GM12878 (cell line): ENCODE measurements around the gene FILIP1L. TPM values are rescaled to one million over a fixed set of nuclear protein-coding genes. Genes with fewer than 3 reads are reported as not detected.

Source experiments
- ATAC-seq: fragments of 200-7000 bp; cut with Tn5 transposase; 3 replicates; pipeline ENCODE4 v1.9.1; 2020; ENCODE audit warnings: mild to moderate bottlenecking, moderate library complexity
- BruUV-seq: library from RNA; stranded (reverse); fragments of 400-500 nt; replicated peaks from 2 replicates; lab custom pipeline; 2021; lab: Mats Ljungman, UMichigan
- CTCF ChIA-PET: fragments of 300-600 bp; sonication (Branson Sonifier 250); formaldehyde crosslinking; extraction: SDS; loops from one replicate; lab custom pipeline; 2021; ENCODE audit warnings: inconsistent platforms; lab: Yijun Ruan, JAX
- POLR2A ChIA-PET: fragments of 350-600 bp; formaldehyde crosslinking; extraction: SDS; loops from one replicate; lab custom pipeline; 2021; ENCODE audit warnings: inconsistent platforms; lab: Charles Lee
- RAD21 ChIA-PET: fragments of 300-600 bp; sonication (Branson Sonifier 250); formaldehyde crosslinking; loops from one replicate; lab custom pipeline; 2023; ENCODE audit warnings: antibody characterized with exemption; ENCODE audit not compliant: unreplicated experiment; lab: Charles Lee
- SMC1A ChIA-PET: fragments of 300-600 bp; sonication (Branson Sonifier 250); formaldehyde crosslinking; loops from one replicate; lab custom pipeline; 2023; ENCODE audit not compliant: unreplicated experiment, uncharacterized antibody; lab: Charles Lee
- DNase-seq: peaks from one replicate; pipeline ENCODE4 v3.0.0-alpha.2; 2011; ENCODE audit warnings: low read depth, low spot score
- FAIRE-seq: peaks from 3 replicates; lab custom pipeline; 2011; peaks lifted over from hg19 to GRCh38; lab: Jason Lieb, UNC
- H2AFZ ChIP-seq: 2 replicates; pipeline ENCODE4 v1.6.0; 2011; ENCODE audit warnings: low read depth, low read length, control low read depth; ENCODE audit not compliant: control insufficient read depth
- H3K27ac ChIP-seq: 2 replicates; pipeline ENCODE4 v1.5.1; 2011; ENCODE audit warnings: control low read depth; ENCODE audit not compliant: control insufficient read depth, insufficient read depth
- H3K27me3 ChIP-seq, 2 experiments: replicated peaks in 1 of 2; 2 replicates each; pipeline versions ENCODE4 v1.6.0 to v1.6.1; 2011; ENCODE audit warnings: low read length in 1 of 2; ENCODE audit not compliant: control insufficient read depth in 2 of 2, insufficient read depth in 2 of 2
- H3K36me3 ChIP-seq, 2 experiments: 2 replicates each; pipeline ENCODE4 v1.5.1; 2011; ENCODE audit warnings: low read length in 1 of 2; ENCODE audit not compliant: control insufficient read depth in 2 of 2, insufficient read depth in 2 of 2
- H3K4me1 ChIP-seq: 2 replicates; pipeline ENCODE4 v1.6.1; 2011; ENCODE audit warnings: mild to moderate bottlenecking, low read length, moderate library complexity, mixed read lengths; ENCODE audit not compliant: control insufficient read depth, insufficient read depth
- H3K4me2 ChIP-seq: 2 replicates; pipeline ENCODE4 v1.6.0; 2011; ENCODE audit warnings: control low read depth; ENCODE audit not compliant: control insufficient read depth, insufficient read depth
- H3K4me3 ChIP-seq: fragments of 200-600 bp; sonication (generic); 2 replicates; pipeline ENCODE4 v1.5.1; 2016
- H3K79me2 ChIP-seq: 2 replicates; pipeline ENCODE4 v1.6.0; 2011; ENCODE audit warnings: low read length; ENCODE audit not compliant: control insufficient read depth, insufficient read depth
- H3K9ac ChIP-seq: 2 replicates; pipeline ENCODE4 v1.8.0; 2011; ENCODE audit warnings: low read length, control low read depth, mixed read lengths; ENCODE audit not compliant: control insufficient read depth, insufficient read depth
- H3K9me3 ChIP-seq: replicated peaks from 3 replicates; pipeline ENCODE4 v1.5.1; 2011; ENCODE audit warnings: mild to moderate bottlenecking, low read length; ENCODE audit not compliant: control insufficient read depth, insufficient read depth
- H4K20me1 ChIP-seq: 2 replicates; pipeline ENCODE4 v1.6.0; 2011; ENCODE audit not compliant: control insufficient read depth, insufficient read depth
- ELK1 ChIP-seq: IDR thresholded peaks from 2 replicates; pipeline ENCODE4 v1.6.1; 2012; ENCODE audit warnings: low read depth, low read length, improper control_type of control experiment
- LARP7 ChIP-seq: fragments of 450-650 bp; IDR thresholded peaks from 2 replicates; pipeline ENCODE4 v1.6.1; 2017; ENCODE audit warnings: mild to moderate bottlenecking
- MEF2A ChIP-seq: IDR thresholded peaks from 2 replicates; pipeline ENCODE4 v1.6.1; 2011; ENCODE audit warnings: low read depth, mild to moderate bottlenecking, low read length, moderate library complexity; ENCODE audit not compliant: insufficient read depth
- RFX5 ChIP-seq: IDR thresholded peaks from 2 replicates; pipeline ENCODE4 v1.6.1; 2011; ENCODE audit warnings: low read depth, low read length, improper control_type of control experiment
- ZNF384 ChIP-seq: IDR thresholded peaks from 2 replicates; pipeline ENCODE4 v1.6.1; 2012; ENCODE audit warnings: low read depth, mild to moderate bottlenecking, low read length, improper control_type of control experiment, borderline replicate concordance
- ZNF687 ChIP-seq: fragments of 450-650 bp; IDR thresholded peaks from 2 replicates; pipeline ENCODE4 v1.6.1; 2017; ENCODE audit warnings: mild to moderate bottlenecking, moderate library complexity
- ZZZ3 ChIP-seq: IDR thresholded peaks from 2 replicates; pipeline ENCODE4 v1.6.1; 2011; ENCODE audit warnings: low read depth; ENCODE audit not compliant: control insufficient read depth, insufficient read length
- WGBS: methylation state at CpG from one replicate; pipeline ENCODE4 v1.1.6; 2016; ENCODE audit warnings: low lambda C conversion rate; ENCODE audit not compliant: insufficient replicate concordance, insufficient coverage; ENCODE audit errors: missing lambda C conversion rate; 5-methylcytosine and 5-hydroxymethylcytosine counted together
- in situ Hi-C: fragments of 300-500 bp; cut with MboI; formaldehyde crosslinking; loops from 9 replicates; pipeline ENCODE4 v1.14.3; 2018; ENCODE audit warnings: mixed read lengths
- intact Hi-C: fragments of 100-400 bp; cut with micrococcal nuclease; formaldehyde crosslinking; loops from one replicate; pipeline ENCODE4 v1.14.2; 2022; ENCODE audit not compliant: unreplicated experiment
- polyA plus RNA-seq, 11 experiments: library from polyadenylated mRNA; depleted of rRNA in 4 of 11; unstranded in 6 of 11; stranded (reverse) in 5 of 11; fragments of >200 nt; fragmentation: Nextera tagmentation in 4 of 11; fragmentation: Illumina TruSeq in 1 of 11; extraction: Ambion mirVana in 4 of 11; extraction: Trizol in 1 of 11; gene quantifications; 1 replicate in 1 of 11; 2 replicates in 10 of 11; pipeline versions ENCODE4 v1.2.1 to v1.2.3, GENCODE V29; 2011 to 2016; ENCODE audit warnings: inconsistent platforms in 2 of 11, missing spikeins in 2 of 11, low read depth in 1 of 11
- total RNA-seq, 4 experiments: library from RNA; depleted of rRNA in 3 of 4; stranded (reverse); fragments of >200 nt in 3 of 4; fragmentation: Illumina TruSeq in 1 of 4; extraction: Trizol in 1 of 4; gene quantifications; 2 replicates each; pipeline versions ENCODE4 v1.2.1 to v1.2.3, GENCODE V29; 2013 to 2021
- TF ChIP-seq, protein P1 (sequence below): IDR thresholded peaks from 2 replicates; pipeline ENCODE4 v1.6.1; 2011; ENCODE audit warnings: low read depth, mild to moderate bottlenecking, low read length, moderate library complexity, borderline replicate concordance; ENCODE audit errors: extremely low read depth

Gene FILIP1L
- total and polyA plus RNA-seq, 10 of the 15 experiments (the other 5 are each of a cell fraction or from before 2014, with no cell fraction given), result 0.24 to 6.1 (median 3.5) TPM

- no peak for TF ChIP-seq ZNF384
- no peak for TF ChIP-seq ELK1
- TF ChIP-seq RFX5, result no peak
- TF ChIP-seq, all 136 proteins: peak for 0
These were observed 259.5 kb downstream of the FILIP1L start (continued) for GRCh38 chr3:99854756-99855298.

DNA sequence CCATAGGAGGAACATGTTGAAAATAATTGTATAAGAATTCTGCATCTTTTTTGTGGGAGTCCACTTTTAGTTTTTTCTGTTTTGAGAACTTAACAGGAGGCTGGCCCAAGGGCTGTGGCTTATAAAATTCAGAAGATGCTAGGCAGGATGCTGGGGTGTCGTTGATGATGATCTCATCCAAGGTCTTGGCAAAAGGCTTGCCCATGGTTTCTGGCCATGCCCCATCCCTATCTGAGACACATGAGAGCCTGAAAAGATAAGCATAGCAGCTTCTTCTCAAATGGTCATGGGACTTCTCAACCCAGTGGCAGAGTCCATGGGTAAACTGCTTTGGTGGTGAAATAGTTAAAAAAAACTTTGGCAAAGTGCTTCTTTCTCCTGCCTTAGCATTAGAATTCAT is 261.4 kb downstream of the FILIP1L start:
- WGBS, result 100% methylated on average over 1 of the region's 1 CpG

More for the DNA sequence above, 261.4 kb downstream of the FILIP1L start:
- Histone ChIP-seq H3K79me2 (peaks cover 4% of the 10 kb centered on the region), H3K9me3 (no peaks in the 10 kb centered on the region; the same call in 2 of the 3 replicates), H3K27me3 (no peaks in the 10 kb centered on the region), H3K4me1 (peaks cover 4% of the 10 kb centered on the region; the same call in 1 of the 2 replicates), H3K4me2 (no peak overlapping the region), H3K27ac (no peak overlapping the region), H3K4me3 (no peak overlapping the region), H2AFZ (no peak overlapping the region), H4K20me1 (no peaks in the 10 kb centered on the region), H3K36me3 (no peaks in the 10 kb centered on the region), H3K9ac (no peak overlapping the region)
- CTCF ChIA-PET, result interaction anchor here (1.1 to 2.0 kb wide), 3 partner anchors 9 to 21 kb away, joined by 3 to 7 read pairs (median 3); no protein-coding TSS in a partner anchor
- FAIRE-seq (no peak), ATAC-seq (no peak), DNase-seq (no peak)
- in situ Hi-C loops, result loop anchor here (10.0 kb wide), 1 partner anchor 62 kb away; no protein-coding TSS in a partner anchor
- no TSS peak for BruUV-seq
- POLR2A ChIA-PET, result no interaction called here
- TF ChIP-seq, protein P1, sequence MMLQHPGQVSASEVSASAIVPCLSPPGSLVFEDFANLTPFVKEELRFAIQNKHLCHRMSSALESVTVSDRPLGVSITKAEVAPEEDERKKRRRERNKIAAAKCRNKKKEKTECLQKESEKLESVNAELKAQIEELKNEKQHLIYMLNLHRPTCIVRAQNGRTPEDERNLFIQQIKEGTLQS, result no peak
- no peak for TF ChIP-seq ZZZ3
- TF ChIP-seq LARP7, result no peak
- no peak for TF ChIP-seq MEF2A
- TF ChIP-seq ZNF687, result no peak
- intact Hi-C loops, result no loop called here
- SMC1A ChIA-PET, result interaction anchor here (1.2 kb wide), 1 partner anchor 9 kb away, joined by 3 read pairs; no protein-coding TSS in a partner anchor
- RAD21 ChIA-PET, result no interaction called here
